Vagina (tissue), 2 donors: Measurements from ENCODE around the gene AGBL4. TPM values are rescaled to one million over a fixed set of nuclear protein-coding genes. Genes with fewer than 3 reads are reported as not detected.

Experiments
- DNase-seq, 2 donors: peaks; one replicate each; pipeline ENCODE4 v3.0.0-alpha.2; 2017; ENCODE audit errors: extremely low spot score in 2 of 2
- H3K27ac ChIP-seq: fragments of 200-600 bp; sonication (generic); one replicate; pipeline ENCODE4 v1.5.1; 2019
- H3K27me3 ChIP-seq: fragments of 200-600 bp; sonication (generic); one replicate; pipeline ENCODE4 v1.5.1; 2019
- H3K36me3 ChIP-seq, 2 donors: fragments of 200-600 bp; sonication (generic); one replicate each; pipeline ENCODE4 v1.5.1; 2017 to 2019
- H3K4me1 ChIP-seq: fragments of 200-600 bp; sonication (generic); one replicate; pipeline ENCODE4 v1.5.1; 2019
- H3K4me3 ChIP-seq, 2 donors: fragments of 200-600 bp; sonication (generic); 1 replicate in 1 of 2; 2 replicates in 1 of 2; pipeline ENCODE4 v1.5.1; 2016 to 2019
- H3K9me3 ChIP-seq: fragments of 200-600 bp; sonication (generic); one replicate; pipeline ENCODE4 v1.5.1; 2019
- CTCF ChIP-seq, 3 experiments: fragments of 450-650 bp in 2 of 3; fragments of 200-600 bp in 1 of 3; sonication (generic) in 1 of 3; IDR thresholded peaks; one replicate each; pipeline ENCODE4 v1.5.1; 2017 to 2019; ENCODE audit warnings: antibody characterized with exemption in 3 of 3, mild to moderate bottlenecking in 2 of 3, moderate library complexity in 2 of 3
- POLR2A ChIP-seq, 2 donors: fragments of 450-650 bp; IDR thresholded peaks; one replicate each; pipeline ENCODE4 v1.6.1; 2017; ENCODE audit warnings: antibody characterized with exemption in 2 of 2, mild to moderate bottlenecking in 2 of 2, moderate library complexity in 2 of 2
- POLR2AphosphoS5 ChIP-seq, 2 donors: sonication (generic); formaldehyde crosslinking; IDR thresholded peaks; one replicate each; pipeline ENCODE4 v1.9.0; 2017; ENCODE audit warnings: antibody characterized with exemption in 2 of 2, mild to moderate bottlenecking in 2 of 2, low read depth in 1 of 2; ENCODE audit not compliant: insufficient read depth in 1 of 2
- intact Hi-C: fragments of 100-400 bp; cut with DNase I; formaldehyde crosslinking; loops from one replicate; pipeline ENCODE4 v1.15.1; 2023
- total RNA-seq: library from RNA; depleted of rRNA; stranded (reverse); fragments of >200 nt; gene quantifications from one replicate; pipeline ENCODE4 v1.2.3, GENCODE V29; 2016

Gene AGBL4
- total RNA-seq, 1 donor from 2014 or later = not detected

GRCh38 chr1:48691429-48692001 is 1332.2 kb downstream of the AGBL4 start:
- H3K27me3 ChIP-seq = no peaks in the 10 kb centered on the region
- H3K27ac ChIP-seq = no peak overlapping the region
- no peak for DNase-seq
- TF ChIP-seq CTCF (IDR thresholded peaks at IDR 0.05) (no peak), POLR2AphosphoS5 (IDR thresholded peaks at IDR 0.05; ENCODE audit: insufficient read depth in 1 of 2, low read depth in 1 of 2) (no peak), POLR2A (IDR thresholded peaks at IDR 0.05) (no peak)
- no peaks in the 10 kb centered on the region for H3K36me3 ChIP-seq
- H3K4me1 ChIP-seq = no peaks in the 10 kb centered on the region
- H3K4me3 ChIP-seq = no peak overlapping the region
- no peaks in the 10 kb centered on the region for H3K9me3 ChIP-seq
- intact Hi-C loops = no loop called here

DNA sequence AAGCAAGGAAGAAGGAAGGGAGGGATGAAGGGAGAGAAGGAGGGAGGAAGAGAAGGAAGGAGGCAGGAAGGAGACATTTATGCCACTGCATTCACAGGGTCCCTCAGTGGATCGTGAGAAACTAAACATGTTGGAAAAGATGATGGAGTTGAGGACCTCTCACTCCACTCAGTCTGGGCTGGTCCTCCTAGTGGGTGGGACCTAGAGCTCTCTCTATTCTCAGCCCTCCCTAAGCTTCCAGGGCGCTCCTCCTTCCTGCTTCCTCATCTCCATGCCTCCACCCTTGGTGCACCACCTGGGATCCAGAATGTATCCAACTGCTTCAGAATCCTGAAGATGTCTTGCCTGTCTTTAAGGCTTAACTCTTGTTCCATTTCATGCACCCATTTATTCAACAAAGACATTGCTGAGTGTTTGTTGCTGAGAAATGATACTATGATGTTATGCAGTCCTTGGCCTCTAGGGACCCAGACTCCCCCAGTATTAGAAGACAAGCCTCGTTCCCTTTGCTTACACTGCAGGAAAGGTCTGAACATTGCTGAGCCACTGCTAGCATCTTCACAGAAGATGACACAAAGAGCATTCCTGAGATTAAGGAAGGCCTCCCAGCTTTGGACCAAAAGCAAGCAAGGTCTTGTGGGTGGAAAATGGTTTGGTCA is 1335.5 kb downstream of the AGBL4 start:
- intact Hi-C loops = no loop called here
- H3K4me1 ChIP-seq = no peaks in the 10 kb centered on the region
- no peak overlapping the region for H3K27ac ChIP-seq
- TF ChIP-seq POLR2A (IDR thresholded peaks at IDR 0.05) = no peak
- no peak for TF ChIP-seq CTCF (IDR thresholded peaks at IDR 0.05)
- TF ChIP-seq POLR2AphosphoS5 (IDR thresholded peaks at IDR 0.05; ENCODE audit: insufficient read depth in 1 of 2, low read depth in 1 of 2) = no peak
- H3K36me3 ChIP-seq = no peaks in the 10 kb centered on the region
- no peaks in the 10 kb centered on the region for H3K9me3 ChIP-seq
- H3K27me3 ChIP-seq = no peaks in the 10 kb centered on the region
- no peak overlapping the region for H3K4me3 ChIP-seq
- no peak for DNase-seq

DNA sequence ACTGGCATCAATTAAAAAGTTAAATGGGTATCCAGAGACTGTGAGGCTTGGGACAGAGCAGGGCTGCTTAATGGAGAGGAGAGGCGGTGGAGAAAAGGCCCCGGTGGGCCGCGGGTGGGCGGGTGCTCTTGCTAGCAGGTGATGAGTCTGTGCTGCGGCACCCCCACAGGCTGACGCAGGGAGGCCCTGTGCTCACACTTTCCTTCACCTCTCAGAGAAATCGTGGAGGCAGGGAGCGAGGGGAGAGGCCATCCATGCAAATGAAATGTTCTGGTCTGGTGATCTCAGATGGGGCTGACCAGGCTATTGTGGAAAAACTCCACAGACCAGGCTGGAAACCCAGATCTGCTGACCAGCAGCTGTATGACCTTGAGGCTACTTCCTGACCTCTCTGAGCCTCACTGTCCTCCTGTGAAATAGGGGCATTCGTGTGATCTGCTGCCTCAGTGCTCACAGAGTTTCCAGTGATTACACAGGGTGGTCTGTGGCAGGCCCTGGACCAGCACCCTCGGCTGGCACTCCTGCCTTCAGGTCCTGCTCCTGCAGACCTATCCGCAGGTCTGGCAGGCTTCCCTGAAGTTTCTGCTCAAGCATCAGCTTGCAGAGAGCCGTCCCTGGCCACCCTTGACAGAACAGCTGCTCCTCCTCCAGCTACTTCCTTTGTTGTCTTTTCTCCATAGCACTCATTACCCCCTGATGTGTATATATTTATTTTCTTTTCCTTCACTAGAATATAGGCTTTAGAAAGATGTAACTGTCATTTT is 1336.3 kb downstream of the AGBL4 start:
- Histone ChIP-seq H3K4me1 (no peaks in the 10 kb centered on the region), H3K27me3 (no peaks in the 10 kb centered on the region), H3K27ac (no peak overlapping the region), H3K4me3 (no peak overlapping the region), H3K36me3 (no peaks in the 10 kb centered on the region), H3K9me3 (no peaks in the 10 kb centered on the region)
- DNase-seq = no peak
- TF ChIP-seq POLR2AphosphoS5 (IDR thresholded peaks at IDR 0.05; ENCODE audit: insufficient read depth in 1 of 2, low read depth in 1 of 2) = no peak
- TF ChIP-seq POLR2A (IDR thresholded peaks at IDR 0.05) = no peak
- TF ChIP-seq CTCF (IDR thresholded peaks at IDR 0.05) = no peak
- intact Hi-C loops = no loop called here

DNA sequence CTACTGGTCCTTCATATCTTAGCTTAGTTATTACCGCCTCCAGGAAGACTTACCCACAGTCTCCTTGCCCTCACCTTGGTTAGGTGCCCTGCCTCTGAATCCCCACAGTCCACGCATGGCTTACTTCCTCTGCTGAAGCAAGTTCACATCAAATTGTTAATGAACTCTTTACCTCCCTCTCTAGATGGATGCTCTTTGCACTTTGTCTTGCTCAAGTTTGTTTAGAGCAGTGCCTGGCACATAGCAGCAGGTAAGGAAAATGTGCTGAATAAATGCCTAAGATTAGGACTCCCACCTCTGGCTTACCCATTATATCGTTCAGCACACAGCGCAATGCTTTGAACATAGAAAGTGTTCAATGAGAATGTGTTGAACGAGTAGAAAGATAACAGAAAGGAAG is 1337.6 kb downstream of the AGBL4 start:
- Histone ChIP-seq H3K4me3 (no peak overlapping the region), H3K36me3 (no peaks in the 10 kb centered on the region), H3K9me3 (no peaks in the 10 kb centered on the region), H3K27ac (no peak overlapping the region), H3K27me3 (no peaks in the 10 kb centered on the region), H3K4me1 (peaks cover 8% of the 10 kb centered on the region)
- intact Hi-C loops = no loop called here
- DNase-seq = no peak
- TF ChIP-seq POLR2A (IDR thresholded peaks at IDR 0.05) (no peak), POLR2AphosphoS5 (IDR thresholded peaks at IDR 0.05; ENCODE audit: insufficient read depth in 1 of 2, low read depth in 1 of 2) (no peak), CTCF (IDR thresholded peaks at IDR 0.05) (no peak)

GRCh38 chr1:48684381-48684780 is 1339.4 kb downstream of the AGBL4 start:
- no peak for TF ChIP-seq POLR2AphosphoS5 (IDR thresholded peaks at IDR 0.05; ENCODE audit: insufficient read depth in 1 of 2, low read depth in 1 of 2)
- no peak for TF ChIP-seq POLR2A (IDR thresholded peaks at IDR 0.05)
- no peak for TF ChIP-seq CTCF (IDR thresholded peaks at IDR 0.05)
- Histone ChIP-seq H3K4me3 (no peak overlapping the region), H3K27ac (no peak overlapping the region), H3K4me1 (peaks cover 18% of the 10 kb centered on the region), H3K9me3 (no peaks in the 10 kb centered on the region), H3K27me3 (no peaks in the 10 kb centered on the region), H3K36me3 (no peaks in the 10 kb centered on the region)
- DNase-seq = no peak
- intact Hi-C loops = no loop called here
